Umbilical cord (tissue), 2 donors: Measurements from ENCODE around the gene CYP4A22. TPM values are rescaled to one million over a fixed set of nuclear protein-coding genes. Genes with fewer than 3 reads are reported as not detected.
"Not testable (repeated sequence)": the region's sequence is repeated elsewhere in the genome, so short reads cannot be mapped to it uniquely, and the experiment has no call there.

Experiments
- DNase-seq: peaks from one replicate; pipeline ENCODE4 v3.0.0-alpha.2; 2015; ENCODE audit warnings: low spot score
- total RNA-seq: library from RNA; depleted of rRNA; stranded (reverse); fragments of >200 nt; gene quantifications from one replicate; pipeline ENCODE4 v1.2.3, GENCODE V29; 2014; ENCODE audit warnings: low replicate concordance; ENCODE audit not compliant: insufficient read depth

Gene CYP4A22
- total RNA-seq, 1 donor from 2014 or later, result not detected

GRCh38 chr1:47156457-47156856 is 19.2 kb downstream of the CYP4A22 start:
- not testable (repeated sequence) for DNase-seq

DNA sequence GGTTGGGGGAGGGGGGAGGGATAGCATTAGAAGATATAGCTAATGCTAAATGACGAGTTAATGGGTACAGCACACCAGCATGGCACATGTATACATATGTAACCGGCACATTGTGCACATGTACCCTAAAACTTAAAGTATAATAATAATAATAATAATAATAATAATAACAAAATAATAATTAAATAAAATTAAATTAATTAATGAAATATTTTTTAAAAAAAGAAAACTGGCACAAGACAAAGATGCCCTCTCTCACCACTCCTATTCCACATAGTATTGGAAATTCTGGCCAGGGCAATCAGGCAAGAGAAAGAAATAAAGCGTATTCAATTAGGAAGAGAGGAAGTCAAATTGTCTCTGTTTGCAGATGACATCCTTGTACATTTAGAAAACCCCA is 20.7 kb downstream of the CYP4A22 start:
- not testable (repeated sequence) for DNase-seq

DNA sequence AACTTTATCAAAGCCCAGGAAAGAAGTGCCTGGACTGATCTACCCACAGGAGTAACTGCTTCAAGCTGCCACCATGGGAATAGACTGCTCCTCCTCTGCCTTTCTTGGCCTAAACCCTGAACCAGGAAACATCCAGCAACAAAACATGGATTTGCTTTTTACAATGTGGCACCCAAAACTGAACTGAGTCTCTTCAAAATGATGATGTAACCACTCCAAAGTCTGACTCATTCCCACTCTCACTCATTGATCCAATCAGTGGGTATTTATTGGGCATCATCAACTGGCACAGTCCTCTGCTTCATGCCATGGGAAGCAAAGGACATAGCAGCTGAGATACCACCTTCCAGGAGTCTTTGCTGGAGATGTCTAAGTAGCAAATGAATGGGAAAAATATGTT is 23.5 kb downstream of the CYP4A22 start:
- no peak for DNase-seq

DNA sequence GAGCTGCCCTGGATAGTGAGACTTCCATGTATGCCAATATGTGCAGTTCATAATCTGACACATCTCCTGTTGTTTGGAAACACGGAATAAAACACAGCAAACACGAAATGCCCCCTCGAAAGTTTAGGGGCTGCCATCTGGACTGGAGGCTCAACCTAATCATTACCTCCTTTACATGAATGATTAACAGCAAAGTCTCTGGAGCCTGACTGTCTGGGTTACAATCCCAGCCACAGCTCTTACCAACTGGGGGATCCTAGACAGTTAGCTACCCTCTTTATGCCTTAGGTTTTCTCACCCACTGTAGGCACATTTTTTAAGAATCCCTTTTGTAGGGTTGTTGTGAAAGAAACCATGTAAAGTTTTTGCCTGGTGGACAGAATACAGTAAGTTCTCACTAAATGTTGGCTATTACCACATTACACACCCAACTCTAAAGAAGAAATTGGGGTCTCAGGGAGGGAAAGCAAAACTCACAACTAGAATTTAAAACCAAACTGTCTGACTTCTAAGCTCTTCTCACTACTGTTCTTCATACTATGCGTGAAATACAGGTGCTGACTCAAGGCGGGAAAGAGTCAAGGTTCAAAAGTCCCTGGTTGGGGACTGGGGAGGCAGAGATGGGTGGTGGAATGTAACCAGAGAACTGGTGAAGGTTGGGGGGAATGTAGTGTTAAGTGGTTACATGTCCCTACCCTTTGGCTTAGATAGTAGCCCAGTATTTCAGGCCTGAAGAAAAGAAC is 24.2 kb downstream of the CYP4A22 start:
- no peak for DNase-seq

DNA sequence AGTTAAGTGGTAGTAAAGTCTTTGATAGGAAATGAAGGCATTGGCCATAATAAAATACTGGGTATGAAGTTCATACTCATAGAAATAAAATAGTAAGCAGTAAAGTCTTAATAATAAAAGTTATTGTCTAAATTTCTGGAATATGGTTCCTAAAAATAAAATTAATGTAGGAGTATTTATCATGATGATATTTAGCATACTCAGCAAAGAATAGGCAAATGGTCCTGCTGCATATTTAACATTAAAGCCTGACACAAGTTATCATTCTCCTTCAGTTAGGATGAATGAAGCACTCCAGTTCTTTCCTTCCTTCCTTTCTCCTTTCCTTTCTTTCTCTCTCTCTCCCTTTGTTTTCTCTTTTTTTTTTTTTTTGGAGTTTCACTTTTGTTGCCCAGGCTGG is 27.3 kb downstream of the CYP4A22 start:
- no peak for DNase-seq

GRCh38 chr1:47172782-47173181 is 35.5 kb downstream of the CYP4A22 start:
- DNase-seq, result no peak

GRCh38 chr1:47174656-47175020 is 37.4 kb downstream of the CYP4A22 start:
- no peak for DNase-seq

- peak; percentile 61 for DNase-seq
These were observed 38.1 kb downstream of the CYP4A22 start for GRCh38 chr1:47175227-47175934.

DNA sequence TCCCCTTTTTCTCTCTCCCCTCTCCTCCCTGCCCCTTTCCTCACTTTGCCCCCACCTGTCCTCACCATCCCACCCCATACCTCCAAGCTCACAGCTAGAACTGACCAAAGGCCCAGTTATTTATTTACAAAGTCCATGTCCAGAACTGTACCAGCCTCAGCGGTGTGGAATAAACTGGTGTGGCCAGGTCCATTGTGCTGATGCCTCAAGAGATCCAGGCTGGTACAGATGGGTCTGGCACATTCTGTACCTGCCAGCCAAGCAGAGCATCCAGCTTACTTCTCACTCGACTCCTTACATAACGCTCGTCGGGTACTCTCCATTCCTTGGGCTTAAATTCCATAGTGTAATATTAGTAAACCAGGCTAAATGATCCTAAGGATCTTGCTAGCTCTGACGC is 40.8 kb downstream of the CYP4A22 start:
- no peak for DNase-seq

- DNase-seq, result no peak
These were observed 41.4 kb downstream of the CYP4A22 start for GRCh38 chr1:47178654-47179016.

DNA sequence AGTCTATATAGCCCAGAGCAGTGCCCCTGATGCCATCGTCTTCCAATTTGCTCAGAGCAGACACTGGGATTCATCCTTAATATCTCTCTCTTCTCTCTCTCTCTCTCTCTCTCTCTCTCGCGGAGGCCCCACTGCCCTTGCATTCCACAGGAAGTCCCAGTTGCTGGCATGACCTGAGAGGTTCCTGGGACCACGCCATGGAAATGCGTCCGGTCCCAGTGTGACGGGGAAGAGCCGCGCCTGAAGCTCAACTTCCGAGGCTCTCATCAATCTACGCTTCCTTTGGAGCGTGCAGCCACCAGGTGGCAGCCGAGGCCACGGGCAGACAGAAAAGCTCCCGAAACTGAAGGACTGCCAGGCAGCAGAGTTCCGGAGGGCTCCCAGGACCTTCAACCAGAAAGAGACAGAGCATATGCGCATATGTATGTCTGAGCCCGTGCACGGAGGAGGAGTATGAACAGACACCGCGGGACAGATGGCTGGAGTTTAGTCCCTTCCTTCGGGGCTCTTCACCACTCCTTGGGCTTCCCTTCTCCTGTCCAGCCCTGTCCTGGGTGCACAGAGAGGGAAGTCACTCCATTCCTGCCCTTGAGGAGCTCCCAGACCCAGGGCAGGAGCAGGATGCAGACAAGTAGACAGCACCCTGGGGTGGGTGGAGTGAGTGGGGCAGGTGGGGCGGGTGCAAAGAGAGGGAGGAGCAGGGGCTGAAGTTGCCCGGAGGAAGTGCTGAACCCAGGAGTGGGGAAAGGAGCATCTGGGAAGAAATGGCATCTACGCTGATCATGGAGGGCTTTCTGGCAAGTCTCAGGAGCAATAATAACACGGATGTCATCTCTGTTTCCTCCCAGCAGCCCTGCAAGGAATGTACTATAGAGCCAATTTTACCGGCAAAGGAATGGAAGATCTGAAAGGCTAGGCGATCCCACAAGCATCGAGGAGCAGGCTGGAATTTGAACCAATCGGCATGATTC is 42.1 kb downstream of the CYP4A22 start:
- peak; percentile 96 for DNase-seq

DNA sequence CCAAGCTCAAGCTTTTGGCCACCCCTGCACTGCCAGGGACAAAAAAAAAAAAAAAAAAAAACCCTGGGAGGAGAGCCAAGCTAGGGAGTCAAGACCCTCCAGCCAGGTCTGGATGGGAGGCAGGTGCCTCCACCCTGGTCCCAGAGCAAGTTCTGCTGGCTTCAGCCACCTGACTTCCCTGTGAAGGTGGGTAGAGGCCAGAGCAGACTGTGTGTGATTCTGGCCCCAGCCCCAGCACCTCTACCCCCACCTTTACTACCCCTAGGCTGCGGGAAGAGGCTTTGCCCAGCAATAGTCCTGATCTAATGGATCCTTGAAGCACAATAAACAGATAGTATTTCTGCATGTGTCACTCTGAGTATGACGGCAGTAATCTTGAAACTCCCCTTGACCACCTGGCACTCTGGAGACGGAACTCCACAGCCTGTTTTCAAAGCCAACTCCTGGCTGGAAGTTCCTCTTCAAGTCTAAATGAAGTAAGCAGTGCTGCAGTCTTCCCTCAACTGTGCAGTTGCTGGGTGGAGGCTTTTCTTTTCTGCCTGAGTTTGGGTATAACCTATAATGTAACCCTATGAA is 42.8 kb downstream of the CYP4A22 start:
- no peak for DNase-seq

GRCh38 chr1:47180603-47181094 is 43.4 kb downstream of the CYP4A22 start:
- no peak for DNase-seq

DNA sequence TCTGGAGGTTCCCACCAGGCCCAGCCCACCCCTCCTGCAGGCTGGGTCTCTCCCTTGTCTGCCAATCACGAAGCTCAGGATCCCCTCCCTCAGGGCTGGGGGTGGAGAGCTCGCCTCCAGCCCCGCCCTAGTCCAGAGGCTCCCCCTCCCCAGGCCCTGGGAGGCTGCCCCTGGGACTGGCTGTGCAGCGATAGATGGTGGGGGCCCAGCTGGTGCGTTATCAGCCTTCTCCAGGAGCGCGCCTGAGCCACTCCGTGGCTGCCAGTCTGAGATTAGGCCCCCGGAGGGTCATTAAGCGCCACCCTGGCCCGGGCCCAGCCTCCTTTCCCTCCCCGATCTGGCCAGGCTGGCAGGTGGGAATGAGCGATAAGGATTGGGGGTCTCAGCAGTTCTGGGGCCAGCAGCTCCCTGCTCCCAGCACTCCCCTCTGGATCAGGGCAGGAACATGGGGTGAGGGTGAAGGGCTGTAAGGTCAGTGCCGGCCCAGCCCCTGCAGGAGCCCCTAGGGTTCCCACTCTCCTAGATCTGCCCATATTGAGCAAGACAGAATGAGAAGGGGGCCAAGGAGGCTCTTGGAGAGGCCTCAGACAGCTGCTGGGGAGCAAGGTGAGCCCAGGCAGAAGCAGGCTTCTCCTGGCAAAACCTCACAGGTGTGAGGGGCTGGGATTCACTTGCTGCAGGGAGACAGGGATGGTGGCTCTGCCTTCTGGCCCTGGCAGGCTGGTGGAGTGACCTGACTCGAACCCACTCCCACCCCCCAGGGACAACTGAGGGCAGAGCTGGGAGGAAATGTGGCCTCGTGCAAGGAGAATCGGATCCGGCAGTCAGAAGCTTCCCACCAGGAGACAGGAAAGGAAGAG is 44.1 kb downstream of the CYP4A22 start:
- DNase-seq, result no peak

DNA sequence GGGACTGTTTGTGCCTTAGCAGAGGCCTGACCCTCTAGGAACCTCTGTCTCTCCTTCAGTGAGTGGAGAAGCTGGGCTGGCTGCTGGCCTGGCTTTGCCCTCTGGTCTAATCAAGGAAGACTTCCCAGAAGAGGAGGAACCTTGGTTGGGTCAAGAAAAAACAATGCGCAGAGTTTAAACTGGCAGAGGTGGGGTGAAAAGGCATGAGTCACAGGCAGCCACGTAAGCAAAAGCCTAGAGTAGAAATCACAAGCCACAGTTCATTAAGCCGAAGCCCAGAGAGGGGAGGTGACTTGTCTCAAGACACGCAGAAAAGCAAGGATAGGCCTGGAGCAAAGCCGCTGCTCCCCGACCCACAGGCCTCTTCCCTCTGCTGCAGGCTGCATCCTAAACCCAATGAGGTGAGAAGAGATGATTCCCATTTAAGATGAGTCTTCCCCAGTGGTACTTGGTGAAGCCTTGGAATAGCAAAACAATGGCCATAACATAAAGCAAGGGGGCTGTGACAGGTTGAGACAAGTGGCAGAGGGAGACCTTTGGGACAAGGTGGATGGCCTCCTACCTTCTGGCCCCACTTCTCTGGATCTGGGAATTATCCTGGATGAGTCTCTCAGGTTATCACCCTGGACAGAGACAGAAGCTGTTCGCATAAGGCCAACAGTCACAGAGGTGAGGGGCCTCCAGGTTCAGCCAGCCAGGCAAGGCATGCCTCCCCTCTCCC is 44.9 kb downstream of the CYP4A22 start:
- no peak for DNase-seq

DNA sequence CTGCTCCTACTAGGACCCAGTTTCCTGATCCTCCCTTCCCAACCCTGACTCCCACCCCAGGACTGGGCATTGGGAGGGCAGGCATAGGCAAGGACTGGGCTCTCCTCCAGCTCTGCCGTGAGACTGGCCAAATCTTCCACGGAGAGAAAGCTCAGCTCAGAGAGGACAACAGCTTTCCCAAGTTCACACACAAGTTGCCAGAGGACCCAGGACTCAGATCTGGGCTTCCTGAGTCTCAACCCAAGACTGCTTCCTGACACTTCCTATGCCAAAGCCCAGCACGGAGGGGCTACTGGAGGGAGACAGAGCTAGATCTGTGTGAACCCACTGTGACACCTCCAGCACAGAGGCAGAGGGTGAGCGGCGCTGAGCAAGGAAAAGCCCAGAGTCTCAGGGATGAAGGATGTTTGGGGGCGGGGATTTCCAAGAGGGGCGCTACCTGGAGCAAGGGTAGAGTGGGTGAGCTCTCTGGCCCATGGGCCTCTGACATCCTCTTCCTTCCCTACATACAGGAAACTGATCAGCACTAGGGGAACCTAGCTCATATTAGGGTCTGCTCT is 45.5 kb downstream of the CYP4A22 start:
- DNase-seq, result no peak

DNA sequence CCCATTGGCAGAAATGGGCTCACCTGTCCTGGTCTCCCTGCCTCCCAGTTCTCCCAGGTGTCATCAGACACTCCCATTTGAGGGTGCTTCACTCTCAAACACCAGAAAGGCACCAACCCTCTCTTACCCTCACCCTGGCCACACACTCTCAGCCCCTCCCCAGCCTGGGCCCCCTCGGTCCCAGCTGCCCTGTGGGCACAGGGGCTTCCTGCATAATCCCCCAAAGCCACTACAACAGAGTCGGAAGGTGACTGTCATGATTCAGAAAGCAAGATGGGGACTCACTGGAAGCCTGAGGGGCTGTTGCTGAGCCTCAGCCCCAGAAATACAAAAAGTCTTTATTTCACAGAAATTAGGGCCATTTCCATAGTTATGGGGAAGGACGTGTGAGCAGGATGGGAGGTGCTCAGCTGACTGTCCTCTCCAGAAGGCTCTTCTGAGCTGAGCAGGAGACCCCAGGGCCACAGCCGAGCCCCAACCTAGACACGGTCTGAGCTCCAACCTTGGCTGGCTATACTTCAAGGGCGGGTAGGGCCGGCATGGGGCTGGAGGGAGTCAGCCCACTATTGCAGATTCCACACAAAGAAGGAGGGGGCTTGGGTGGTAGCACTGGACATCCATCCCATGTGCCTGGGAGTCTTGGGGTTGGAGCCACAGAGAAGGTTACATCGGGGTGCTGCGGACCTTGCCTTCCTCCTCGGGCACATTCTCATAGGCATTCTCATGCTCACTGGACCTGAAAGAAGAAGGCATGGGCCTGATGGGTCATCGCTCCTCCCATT is 46.3 kb downstream of the CYP4A22 start:
- no peak for DNase-seq

DNA sequence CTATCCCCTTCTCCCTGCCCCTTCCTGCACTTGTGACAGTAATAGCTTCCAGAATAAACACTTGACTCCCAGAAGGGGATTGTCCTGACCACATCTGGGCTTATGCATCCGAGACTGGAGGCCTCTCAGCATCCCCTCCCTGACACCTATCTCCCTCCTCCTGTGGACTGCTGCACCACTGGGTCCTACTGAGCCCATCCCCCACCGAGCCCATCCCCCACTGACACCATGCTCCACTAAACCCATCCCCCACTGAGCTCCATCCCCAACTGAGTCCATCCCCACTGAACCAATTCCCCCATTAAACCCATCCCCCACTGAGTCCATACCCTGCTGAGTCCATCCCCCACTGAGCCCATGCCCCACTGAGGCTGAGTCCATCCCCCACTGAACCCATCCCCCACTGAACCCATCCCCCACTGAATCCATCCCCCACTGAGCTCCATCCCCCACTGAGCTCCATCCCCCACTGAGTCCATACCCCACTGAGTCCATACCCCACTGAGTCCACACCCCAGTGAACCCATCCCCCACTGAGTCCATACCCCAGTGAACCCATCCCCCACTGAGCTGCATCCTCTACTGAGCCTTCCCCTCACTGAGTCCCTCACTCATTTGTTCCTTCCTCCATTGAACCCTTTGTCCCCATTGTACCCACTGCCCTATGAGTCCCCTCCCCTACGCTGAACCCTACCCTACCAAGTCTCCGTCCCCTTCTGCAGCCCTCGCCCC is 47.0 kb downstream of the CYP4A22 start:
- DNase-seq, result no peak
